HG02885 (cell line): ENCODE data around the gene E2F8.

Experiments
- ATAC-seq: cut with Tn5 transposase; IDR thresholded peaks from one replicate; pipeline ENCODE4 v1.9.1; 2021; ENCODE audit warnings: mild to moderate bottlenecking; ENCODE audit not compliant: unreplicated experiment, poor library complexity

Gene E2F8

GRCh38 chr11:19187833-19188258, 52.9 kb downstream of the E2F8 start:
- no peak for ATAC-seq

- ATAC-seq, result no peak
Observed at GRCh38 chr11:19187114-19187832, 53.5 kb downstream of the E2F8 start.

GRCh38 chr11:19185516-19186052, 55.2 kb downstream of the E2F8 start:
- no peak for ATAC-seq

GRCh38 chr11:19185036-19185435, 55.7 kb downstream of the E2F8 start:
- no peak for ATAC-seq

GRCh38 chr11:19183646-19184045, 57.1 kb downstream of the E2F8 start:
- no peak for ATAC-seq

GRCh38 chr11:19181531-19182261, 59.0 kb downstream of the E2F8 start:
- no peak for ATAC-seq

GRCh38 chr11:19176629-19177186, 64.0 kb downstream of the E2F8 start:
- no peak for ATAC-seq
